Skeletal muscle tissue (tissue), 4 donors: Measurements from ENCODE around the gene ABCA7. TPM values are rescaled to one million over a fixed set of nuclear protein-coding genes. Genes with fewer than 3 reads are reported as not detected.

Source experiments
- H3K27ac ChIP-seq: one replicate; pipeline ENCODE4 v1.7.0; 2013; ENCODE audit warnings: mild to moderate bottlenecking, low read depth, low read length, inconsistent platforms
- H3K27me3 ChIP-seq, 3 donors: one replicate each; pipeline ENCODE4 v1.7.0; 2013; ENCODE audit warnings: low read length in 3 of 3; ENCODE audit not compliant: control insufficient read depth in 3 of 3, insufficient read depth in 3 of 3
- H3K36me3 ChIP-seq, 3 donors: one replicate each; pipeline ENCODE4 v1.7.0; 2013; ENCODE audit warnings: low read length in 3 of 3; ENCODE audit not compliant: control insufficient read depth in 3 of 3, insufficient read depth in 3 of 3
- H3K4me1 ChIP-seq, 3 donors: one replicate each; pipeline ENCODE4 v1.7.0; 2013; ENCODE audit warnings: low read length in 3 of 3, mild to moderate bottlenecking in 3 of 3; ENCODE audit not compliant: control insufficient read depth in 3 of 3, insufficient read depth in 3 of 3
- H3K4me3 ChIP-seq, 3 donors: one replicate each; pipeline ENCODE4 v1.7.0; 2013; ENCODE audit warnings: low read length in 3 of 3
- H3K9ac ChIP-seq, 3 donors: one replicate each; pipeline ENCODE4 v1.7.0; 2013; ENCODE audit warnings: low read length in 3 of 3, mild to moderate bottlenecking in 3 of 3, moderate library complexity in 2 of 3, low read depth in 1 of 3
- H3K9me3 ChIP-seq, 3 donors: one replicate each; pipeline ENCODE4 v1.7.0; 2013; ENCODE audit warnings: low read length in 3 of 3; ENCODE audit not compliant: control insufficient read depth in 3 of 3
- total RNA-seq: library from RNA; depleted of rRNA; stranded (reverse); fragments of >200 nt; gene quantifications from one replicate; pipeline ENCODE4 v1.2.3, GENCODE V29; 2014
- donor health status: Osteomylitis.

ABCA7 gene, protein sequence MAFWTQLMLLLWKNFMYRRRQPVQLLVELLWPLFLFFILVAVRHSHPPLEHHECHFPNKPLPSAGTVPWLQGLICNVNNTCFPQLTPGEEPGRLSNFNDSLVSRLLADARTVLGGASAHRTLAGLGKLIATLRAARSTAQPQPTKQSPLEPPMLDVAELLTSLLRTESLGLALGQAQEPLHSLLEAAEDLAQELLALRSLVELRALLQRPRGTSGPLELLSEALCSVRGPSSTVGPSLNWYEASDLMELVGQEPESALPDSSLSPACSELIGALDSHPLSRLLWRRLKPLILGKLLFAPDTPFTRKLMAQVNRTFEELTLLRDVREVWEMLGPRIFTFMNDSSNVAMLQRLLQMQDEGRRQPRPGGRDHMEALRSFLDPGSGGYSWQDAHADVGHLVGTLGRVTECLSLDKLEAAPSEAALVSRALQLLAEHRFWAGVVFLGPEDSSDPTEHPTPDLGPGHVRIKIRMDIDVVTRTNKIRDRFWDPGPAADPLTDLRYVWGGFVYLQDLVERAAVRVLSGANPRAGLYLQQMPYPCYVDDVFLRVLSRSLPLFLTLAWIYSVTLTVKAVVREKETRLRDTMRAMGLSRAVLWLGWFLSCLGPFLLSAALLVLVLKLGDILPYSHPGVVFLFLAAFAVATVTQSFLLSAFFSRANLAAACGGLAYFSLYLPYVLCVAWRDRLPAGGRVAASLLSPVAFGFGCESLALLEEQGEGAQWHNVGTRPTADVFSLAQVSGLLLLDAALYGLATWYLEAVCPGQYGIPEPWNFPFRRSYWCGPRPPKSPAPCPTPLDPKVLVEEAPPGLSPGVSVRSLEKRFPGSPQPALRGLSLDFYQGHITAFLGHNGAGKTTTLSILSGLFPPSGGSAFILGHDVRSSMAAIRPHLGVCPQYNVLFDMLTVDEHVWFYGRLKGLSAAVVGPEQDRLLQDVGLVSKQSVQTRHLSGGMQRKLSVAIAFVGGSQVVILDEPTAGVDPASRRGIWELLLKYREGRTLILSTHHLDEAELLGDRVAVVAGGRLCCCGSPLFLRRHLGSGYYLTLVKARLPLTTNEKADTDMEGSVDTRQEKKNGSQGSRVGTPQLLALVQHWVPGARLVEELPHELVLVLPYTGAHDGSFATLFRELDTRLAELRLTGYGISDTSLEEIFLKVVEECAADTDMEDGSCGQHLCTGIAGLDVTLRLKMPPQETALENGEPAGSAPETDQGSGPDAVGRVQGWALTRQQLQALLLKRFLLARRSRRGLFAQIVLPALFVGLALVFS (N-terminal part only)
- total RNA-seq, result 6.8 TPM

DNA sequence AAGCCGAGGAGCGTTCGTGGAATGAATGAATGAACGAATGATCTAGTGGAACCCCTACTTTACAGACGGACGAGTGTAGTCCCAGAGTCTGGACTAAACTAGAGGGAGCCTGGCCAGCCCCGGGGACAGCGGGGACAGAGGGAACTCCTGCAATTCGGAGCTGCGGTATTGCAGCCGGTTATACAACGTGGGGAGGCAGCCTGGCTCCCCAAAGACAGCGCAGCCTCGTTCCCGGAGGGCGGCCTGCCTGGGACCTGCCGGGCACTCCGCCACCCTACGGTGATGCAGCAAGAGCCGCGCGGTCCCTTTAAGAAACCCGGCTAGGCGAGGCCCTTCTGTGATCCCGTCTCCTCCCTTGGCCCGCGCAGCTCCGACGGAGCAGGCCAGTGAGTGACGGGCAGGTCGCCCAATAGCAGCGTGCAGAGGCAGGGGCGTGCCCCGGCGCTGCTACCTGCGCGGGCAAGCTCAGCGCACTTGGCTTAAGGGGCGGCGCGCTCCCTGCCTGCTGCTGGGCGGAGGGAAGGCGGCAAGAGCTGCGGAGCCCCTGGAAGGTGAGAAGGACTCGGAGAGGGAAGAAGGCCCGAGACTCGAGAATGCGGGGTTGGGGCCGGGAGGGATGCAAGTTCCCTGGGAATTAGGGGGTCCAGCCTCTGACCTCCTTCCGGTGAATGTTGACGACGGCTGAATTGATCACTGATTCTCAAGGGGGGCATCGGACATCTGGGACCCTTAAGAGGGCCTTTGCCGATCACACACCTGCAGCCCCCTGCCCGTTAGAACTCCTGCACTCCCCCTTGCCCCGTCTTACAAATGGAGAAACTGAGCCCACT is at the start of gene ABCA7:
ABCA7 (plus strand) TSS at position 462 of the 830 bp plus-strand sequence. CDS start 1,255 bp downstream, outside the sequence.
- peaks cover 33 to 43% (median 36%) of the 10 kb centered on the region in 3 donors for H3K4me1 ChIP-seq
- H3K9me3 ChIP-seq, result no peaks in the 10 kb centered on the region
- H3K9ac ChIP-seq, result peak within 1 kb of the TSS; percentile 77 to 88 (median 79)
- H3K27me3 ChIP-seq, result no peaks in the 10 kb centered on the region
- peak within 1 kb of the TSS; percentile 74 to 85 (median 83) for H3K4me3 ChIP-seq
- peak within 1 kb of the TSS; percentile 75 for H3K27ac ChIP-seq
- peaks cover 0 to 2% (median 0%) of the 10 kb centered on the region in 3 donors for H3K36me3 ChIP-seq

DNA sequence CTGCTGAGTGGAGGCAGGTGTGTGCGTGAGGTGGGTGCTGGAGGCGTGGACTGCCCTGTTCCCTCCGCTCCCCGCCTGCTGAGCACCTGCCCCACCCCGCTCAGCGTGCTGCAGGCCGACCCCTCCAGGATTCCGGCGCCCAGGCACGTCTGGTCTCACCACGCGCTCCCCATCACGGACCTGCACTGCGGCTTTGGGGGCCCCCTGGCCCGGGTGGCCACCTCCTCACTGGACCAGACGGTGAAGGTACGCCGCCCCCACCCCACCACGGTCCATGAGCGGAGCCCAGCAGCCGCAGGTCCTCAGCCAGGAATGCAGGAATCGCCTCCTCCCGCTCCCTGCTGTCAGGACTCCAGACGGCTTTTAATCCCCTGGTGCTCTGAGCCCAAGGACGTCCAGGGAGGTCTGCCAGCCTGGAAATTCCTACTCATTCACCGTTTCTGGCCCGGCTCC is 49.8 kb upstream of the ABCA7 start:
- Histone ChIP-seq H3K4me3 (no peak overlapping the region), H3K27ac (no peak overlapping the region), H3K27me3 (peaks cover 2 to 3% (median 3%) of the 10 kb centered on the region in 3 donors), H3K9me3 (no peaks in the 10 kb centered on the region), H3K9ac (no peak overlapping the region), H3K36me3 (peaks cover 18 to 38% (median 31%) of the 10 kb centered on the region in 3 donors), H3K4me1 (peaks cover 0 to 7% (median 2%) of the 10 kb centered on the region in 3 donors)

DNA sequence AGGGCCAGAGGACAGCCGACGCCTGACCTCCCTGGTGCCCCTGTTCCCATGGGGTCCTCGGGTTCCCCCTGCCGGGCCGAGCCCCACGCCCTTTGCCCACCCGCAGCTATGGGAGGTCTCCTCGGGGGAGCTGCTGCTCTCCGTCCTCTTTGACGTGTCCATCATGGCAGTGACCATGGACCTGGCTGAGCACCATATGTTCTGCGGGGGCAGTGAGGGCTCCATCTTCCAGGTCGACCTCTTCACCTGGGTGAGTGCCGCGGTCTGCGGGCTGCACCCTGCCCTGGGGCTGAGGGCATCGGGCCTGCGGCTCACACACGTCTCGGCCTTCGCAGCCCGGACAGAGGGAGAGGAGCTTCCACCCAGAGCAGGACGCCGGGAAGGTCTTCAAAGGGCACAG is 49.2 kb upstream of the ABCA7 start:
- H3K4me3 ChIP-seq, result no peak overlapping the region
- no peak overlapping the region for H3K27ac ChIP-seq
- H3K36me3 ChIP-seq, result peaks cover 18 to 34% (median 31%) of the 10 kb centered on the region in 3 donors
- peaks cover 7 to 9% (median 8%) of the 10 kb centered on the region in 3 donors for H3K27me3 ChIP-seq
- H3K4me1 ChIP-seq, result peaks cover 0 to 6% (median 2%) of the 10 kb centered on the region in 3 donors
- no peak overlapping the region for H3K9ac ChIP-seq
- no peaks in the 10 kb centered on the region for H3K9me3 ChIP-seq

DNA sequence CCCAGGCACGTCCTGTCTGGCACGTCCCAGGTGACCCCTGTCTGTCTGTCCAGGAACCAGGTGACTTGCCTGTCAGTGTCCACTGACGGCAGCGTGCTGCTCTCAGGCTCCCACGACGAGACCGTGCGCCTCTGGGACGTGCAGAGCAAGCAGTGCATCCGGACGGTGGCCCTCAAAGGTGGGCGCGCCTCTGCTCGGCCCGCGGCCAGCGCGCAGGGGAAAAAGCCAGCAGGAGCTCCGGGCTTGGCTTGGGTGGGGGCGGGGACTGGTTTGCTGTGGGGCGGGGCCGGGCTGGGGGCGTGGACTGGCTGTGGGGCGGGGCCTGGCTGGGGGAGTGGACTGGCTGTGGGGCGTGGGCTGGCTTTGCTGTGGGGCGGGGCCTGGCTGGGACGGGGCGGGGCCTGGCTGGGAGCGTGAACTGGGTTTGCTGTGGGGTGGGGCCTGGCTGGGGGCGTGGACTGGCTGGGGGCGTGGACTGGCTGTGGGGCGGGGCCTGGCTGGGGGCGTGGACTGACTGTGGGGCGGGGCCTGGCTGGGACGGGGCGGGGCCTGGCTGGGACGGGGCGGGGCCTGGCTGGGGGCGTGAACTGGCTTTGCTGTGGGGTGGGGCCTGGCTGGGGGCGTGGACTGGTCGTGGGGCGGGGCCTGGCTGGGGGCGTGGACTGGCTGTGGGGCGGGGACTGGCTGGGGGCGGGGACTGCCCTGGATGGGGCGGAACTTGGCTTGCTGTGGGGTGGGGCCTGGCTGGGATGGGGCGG is 48.6 kb upstream of the ABCA7 start:
- no peak overlapping the region for H3K9ac ChIP-seq
- peaks cover 13 to 15% (median 14%) of the 10 kb centered on the region in 3 donors for H3K27me3 ChIP-seq
- no peaks in the 10 kb centered on the region for H3K9me3 ChIP-seq
- H3K27ac ChIP-seq, result no peak overlapping the region
- peaks cover 0 to 8% (median 7%) of the 10 kb centered on the region in 3 donors for H3K4me1 ChIP-seq
- H3K36me3 ChIP-seq, result peaks cover 18 to 31% (median 27%) of the 10 kb centered on the region in 3 donors
- no peak overlapping the region for H3K4me3 ChIP-seq

DNA sequence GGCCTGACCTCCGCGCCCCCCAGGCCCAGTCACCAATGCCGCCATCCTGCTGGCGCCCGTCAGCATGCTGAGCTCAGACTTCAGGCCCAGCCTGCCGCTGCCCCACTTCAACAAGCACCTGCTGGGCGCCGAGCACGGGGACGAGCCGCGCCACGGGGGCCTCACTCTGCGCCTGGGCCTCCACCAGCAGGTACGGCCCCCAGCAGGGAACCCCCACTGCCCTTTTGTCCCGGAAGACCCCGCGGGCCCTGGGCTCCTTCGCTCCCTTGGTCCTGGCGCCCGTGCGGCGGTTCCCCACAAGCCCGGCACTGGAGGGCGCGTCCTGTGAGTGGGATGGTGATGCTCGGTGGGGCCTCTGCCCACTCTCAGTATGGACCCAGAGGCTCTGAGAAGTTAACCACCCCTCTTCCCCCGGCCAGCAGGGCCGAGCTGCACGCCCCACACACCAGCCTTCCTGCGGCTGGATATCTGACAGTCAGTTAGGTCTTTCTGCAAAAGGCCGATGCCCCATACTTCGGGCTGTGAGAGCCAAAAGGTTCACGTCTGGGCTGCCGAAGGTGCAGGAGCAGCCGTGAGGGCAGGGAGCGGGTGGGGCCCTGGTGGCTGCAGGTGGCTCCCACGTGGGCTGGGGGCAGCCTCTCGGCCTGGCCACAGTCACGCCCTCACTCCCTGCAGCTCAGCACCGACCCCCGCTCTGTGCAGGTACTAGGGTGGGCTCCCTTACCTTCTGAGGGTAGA is 47.8 kb upstream of the ABCA7 start:
- H3K27ac ChIP-seq, result no peak overlapping the region
- H3K4me1 ChIP-seq, result peaks cover 0 to 10% (median 10%) of the 10 kb centered on the region in 3 donors
- H3K9ac ChIP-seq, result no peak overlapping the region
- H3K27me3 ChIP-seq, result peaks cover 18 to 21% (median 18%) of the 10 kb centered on the region in 3 donors
- H3K4me3 ChIP-seq, result no peak overlapping the region
- no peaks in the 10 kb centered on the region for H3K9me3 ChIP-seq
- H3K36me3 ChIP-seq, result peaks cover 17 to 27% (median 27%) of the 10 kb centered on the region in 3 donors

DNA sequence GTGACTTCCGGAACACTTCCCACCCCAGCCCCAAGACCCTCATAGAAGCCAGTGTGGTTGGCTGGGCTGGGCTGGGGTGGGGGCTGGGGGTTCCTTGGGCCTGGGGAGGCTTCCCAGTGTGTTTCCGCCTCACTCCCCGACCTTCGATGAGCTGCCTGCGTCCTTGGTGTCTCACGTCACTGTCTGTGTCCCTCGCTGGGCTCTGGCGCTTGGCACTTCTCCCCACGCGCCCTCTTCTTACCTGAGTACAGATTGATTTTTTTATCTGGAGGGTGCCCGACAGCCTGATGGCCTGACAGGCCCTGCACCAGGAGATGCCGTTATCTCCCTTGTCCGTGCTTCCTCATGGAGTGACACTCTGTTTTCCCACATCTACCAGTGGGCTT is 47.2 kb upstream of the ABCA7 start:
- H3K27me3 ChIP-seq, result peaks cover 23 to 27% (median 24%) of the 10 kb centered on the region in 3 donors
- peaks cover 0 to 10% (median 10%) of the 10 kb centered on the region in 3 donors for H3K4me1 ChIP-seq
- H3K36me3 ChIP-seq, result peaks cover 11 to 25% (median 24%) of the 10 kb centered on the region in 3 donors
- H3K9me3 ChIP-seq, result no peaks in the 10 kb centered on the region
- no peak overlapping the region for H3K4me3 ChIP-seq
- H3K27ac ChIP-seq, result no peak overlapping the region
- no peak overlapping the region for H3K9ac ChIP-seq

DNA sequence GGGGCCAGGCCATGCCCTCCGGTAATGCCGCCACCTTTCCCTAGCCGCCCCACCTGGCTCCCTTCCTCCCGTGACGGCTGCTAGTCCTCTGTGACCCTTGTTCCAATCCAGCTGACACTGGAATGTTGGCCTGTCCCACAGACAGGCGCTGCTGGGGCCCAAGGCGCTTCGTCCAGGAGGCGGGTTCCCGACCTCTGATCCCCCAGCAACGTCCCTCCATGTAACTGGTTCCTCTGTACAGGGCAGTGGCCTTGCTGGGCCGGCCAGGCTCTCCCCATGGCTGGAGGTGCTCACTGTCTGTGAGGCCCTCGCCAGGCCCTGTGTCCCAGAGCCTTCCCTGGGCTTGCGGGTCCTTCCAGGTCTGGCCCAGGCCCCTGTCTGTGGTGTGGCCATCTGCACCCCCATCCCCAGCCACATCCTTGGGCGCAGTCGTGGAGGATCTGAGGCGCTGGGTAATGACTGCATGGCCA is 46.5 kb upstream of the ABCA7 start:
- H3K36me3 ChIP-seq, result peaks cover 8 to 21% (median 21%) of the 10 kb centered on the region in 3 donors
- H3K9me3 ChIP-seq, result no peaks in the 10 kb centered on the region
- no peak overlapping the region for H3K27ac ChIP-seq
- H3K9ac ChIP-seq, result no peak overlapping the region
- no peak overlapping the region for H3K4me3 ChIP-seq
- H3K27me3 ChIP-seq, result peaks cover 30 to 34% (median 31%) of the 10 kb centered on the region in 3 donors
- peaks cover 0 to 10% (median 10%) of the 10 kb centered on the region in 3 donors for H3K4me1 ChIP-seq
